Forelimb muscle (tissue), 1 donor: ENCODE results near the gene CEP162. TPM values are rescaled to one million over a fixed set of nuclear protein-coding genes. Genes with fewer than 3 reads are reported as not detected.
"Not testable (repeated sequence)": the region's sequence is repeated elsewhere in the genome, so short reads cannot be mapped to it uniquely, and the experiment has no call there.

Experiments
- DNase-seq: peaks from one replicate; pipeline ENCODE4 v3.0.0-alpha.2; 2013; ENCODE audit warnings: low read depth
- polyA plus RNA-seq: library from polyadenylated mRNA; unstranded; fragments of 120-200 nt; gene quantifications from one replicate; pipeline ENCODE4 v1.2.1, GENCODE V29; 2013; ENCODE audit not compliant: insufficient read length

Gene CEP162
- polyA plus RNA-seq, 1 donor: 5.7 TPM

DNA sequence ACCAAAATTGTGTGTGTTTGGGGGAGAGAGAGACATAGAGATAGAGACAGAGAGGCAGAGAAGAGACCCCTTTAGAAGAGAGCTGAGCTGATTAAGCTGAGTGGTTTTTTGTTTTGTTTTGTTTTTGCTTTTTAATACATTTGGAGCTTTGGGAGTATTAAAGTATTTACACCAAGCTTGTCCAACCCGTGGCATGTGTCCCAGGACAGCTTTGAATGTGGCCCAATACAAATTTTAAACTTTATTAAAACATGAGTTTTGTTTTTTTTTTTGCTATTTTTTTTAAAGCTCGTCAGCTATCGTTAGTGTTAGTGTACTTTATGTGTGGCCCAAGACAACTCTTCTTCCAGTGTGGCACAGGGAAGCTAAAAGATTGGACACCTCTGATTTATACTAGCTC lies 137.9 kb downstream of the CEP162 start:
- DNase-seq: no peak

DNA sequence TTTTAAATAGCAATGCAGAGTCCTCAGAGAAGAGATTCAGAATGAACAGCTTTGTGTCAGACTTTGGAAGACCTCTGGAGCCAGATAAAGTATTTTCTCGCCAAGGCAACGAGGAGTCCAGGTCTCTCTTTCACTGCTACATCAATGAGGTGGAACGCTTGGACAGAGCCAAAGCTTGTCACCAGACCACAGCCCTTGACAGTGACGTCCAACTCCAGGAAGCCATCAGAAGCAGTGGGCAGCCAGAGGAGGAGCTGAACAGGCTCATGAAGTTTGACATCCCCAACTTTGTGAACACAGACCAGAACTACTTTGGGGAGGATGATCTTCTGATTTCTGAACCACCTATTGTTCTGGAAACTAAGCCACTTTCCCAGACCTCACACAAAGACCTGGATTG lies 138.4 kb downstream of the CEP162 start:
- DNase-seq: no peak

DNA sequence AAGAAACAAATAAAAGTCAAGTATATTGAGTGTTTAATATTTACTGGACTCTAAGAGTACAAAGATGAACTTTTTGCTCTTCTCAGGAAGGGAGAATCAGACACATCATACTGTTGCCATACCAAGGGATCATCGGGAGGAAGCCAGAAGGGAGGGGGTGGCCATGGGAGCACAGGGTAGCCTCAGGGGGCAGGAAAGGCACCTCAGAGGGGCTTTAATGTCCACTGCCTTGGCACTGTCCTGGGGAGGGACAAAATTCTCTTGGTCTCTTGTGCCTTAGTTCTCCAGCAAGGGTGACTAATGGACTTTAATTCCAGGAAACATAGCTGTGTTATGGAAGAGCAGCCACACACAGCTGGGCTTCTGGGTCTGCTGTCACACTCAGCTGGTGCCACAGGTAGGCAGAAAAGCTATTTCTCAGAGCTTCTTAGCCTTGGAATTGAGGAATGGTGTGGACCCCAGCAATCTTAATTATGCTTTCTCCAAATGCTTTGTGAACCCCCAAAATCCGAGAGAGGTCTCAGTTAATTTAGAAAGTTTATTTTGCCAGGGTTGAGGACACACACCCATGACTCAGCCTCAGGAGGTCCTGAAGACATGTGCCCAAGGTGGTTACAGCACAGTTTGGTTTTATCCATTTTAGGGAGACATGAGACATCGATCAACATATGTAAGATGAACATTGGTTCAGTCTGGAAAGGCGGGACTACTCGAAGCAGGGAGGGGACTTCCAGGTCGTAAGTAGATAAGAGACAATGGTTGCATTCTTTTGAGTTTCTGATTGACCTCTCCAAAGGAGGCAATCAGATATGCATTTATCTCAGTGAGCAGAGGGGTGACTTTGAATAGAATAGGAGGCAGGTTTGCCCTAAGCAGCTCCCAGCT lies 140.7 kb downstream of the CEP162 start:
- DNase-seq: no peak

DNA sequence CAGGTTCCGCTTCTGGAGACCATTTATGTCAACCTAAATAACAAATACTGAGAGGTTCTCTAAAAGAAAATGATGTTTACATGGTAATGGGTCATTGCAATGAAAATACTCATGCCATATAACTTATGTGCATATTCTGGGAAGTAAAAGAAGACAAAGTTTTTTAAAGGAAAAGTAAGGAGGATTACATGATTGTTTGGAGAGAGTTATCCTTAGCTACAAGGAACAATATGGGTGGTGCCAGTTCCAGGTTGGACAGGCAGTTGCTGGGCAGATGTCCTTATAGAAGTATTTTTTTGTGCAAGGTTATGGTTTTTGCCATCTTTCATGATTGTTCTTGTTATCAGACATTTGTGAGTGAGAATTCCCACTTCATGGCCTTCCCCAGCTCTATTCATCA lies 141.4 kb downstream of the CEP162 start:
- DNase-seq: no peak

DNA sequence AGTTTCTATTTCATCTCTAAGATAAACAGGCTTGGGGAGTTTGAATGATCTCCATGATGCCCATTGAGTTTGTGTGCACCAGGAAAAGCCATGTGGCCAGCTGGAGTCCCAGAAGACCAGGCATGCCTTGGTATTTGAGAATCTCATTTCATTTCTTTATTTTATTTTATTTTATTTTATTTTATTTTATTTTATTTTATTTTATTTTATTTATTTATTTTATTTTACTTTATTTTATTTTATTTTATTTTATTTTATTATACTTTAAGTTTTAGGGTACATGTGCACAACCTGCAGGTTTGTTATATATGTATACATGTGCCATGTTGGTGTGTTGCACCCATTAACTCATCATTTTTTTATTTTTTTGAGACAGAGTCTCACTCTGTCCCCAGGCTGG lies 142.7 kb downstream of the CEP162 start:
- not testable (repeated sequence) for DNase-seq

DNA sequence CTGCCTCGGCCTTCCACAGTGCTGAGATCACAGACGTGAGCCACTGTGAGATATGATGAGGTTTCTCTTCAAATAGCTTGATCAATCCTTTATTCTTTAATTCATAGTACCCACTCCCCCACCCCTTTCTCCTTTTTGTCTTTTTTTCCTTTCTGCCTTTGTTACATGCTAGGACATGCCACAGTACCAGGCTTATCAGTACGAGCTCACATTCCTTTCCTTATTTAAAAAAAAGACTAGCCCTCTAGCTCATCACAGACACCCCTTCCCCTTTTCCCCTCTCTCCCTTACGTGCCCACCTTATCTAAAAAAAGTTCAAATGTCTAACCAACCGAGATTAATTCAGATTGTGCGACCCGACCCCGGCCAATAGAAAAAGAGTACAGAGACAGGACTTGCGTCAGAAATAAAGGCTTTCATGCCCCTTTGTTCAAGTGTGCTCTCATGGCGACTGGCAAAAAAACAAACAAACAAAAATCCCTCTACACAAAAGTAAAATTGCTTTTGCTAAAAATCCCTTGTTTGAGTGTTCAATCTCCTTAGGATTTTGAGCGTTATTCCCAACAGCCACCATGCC lies 144.7 kb downstream of the CEP162 start:
- no peak for DNase-seq

DNA sequence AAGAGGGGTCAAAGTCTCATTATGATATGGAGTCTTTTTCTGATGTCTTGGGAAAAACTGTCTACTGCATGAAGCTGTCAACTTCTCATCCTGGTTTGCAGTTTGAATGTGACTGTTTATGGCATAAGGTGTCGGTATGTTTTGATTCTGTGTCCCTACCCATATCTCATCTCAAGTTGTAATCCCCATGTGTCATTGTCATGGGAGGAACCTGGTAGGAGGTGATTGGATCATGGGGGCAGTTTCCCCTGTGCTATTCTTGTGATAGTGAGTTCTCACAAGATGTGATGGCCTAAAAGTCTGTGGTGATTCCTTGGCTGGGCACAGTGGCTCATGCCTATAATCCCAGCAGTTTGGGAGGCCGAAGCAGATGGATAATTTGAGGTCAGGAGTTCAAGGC lies 146.2 kb downstream of the CEP162 start:
- no peak for DNase-seq

DNA sequence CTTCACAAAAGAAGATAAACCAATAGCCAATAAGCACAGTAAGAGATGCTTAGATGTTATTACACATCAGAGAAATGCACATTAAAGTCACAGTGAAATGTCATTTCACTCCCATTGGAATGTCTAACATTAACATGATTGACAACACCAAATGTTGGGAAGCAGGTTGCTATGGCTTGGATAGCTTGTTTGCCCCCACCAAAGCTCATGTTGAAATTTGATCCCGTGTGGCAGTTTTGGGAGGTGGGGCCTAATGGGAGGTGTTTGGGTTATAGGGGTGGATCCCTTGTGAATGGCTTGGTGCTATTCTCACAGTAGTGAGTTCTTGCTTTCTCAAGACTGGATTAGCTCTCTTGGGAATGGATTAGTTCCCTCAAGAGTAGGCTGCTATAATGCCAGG lies 149.1 kb downstream of the CEP162 start:
- DNase-seq: no peak

DNA sequence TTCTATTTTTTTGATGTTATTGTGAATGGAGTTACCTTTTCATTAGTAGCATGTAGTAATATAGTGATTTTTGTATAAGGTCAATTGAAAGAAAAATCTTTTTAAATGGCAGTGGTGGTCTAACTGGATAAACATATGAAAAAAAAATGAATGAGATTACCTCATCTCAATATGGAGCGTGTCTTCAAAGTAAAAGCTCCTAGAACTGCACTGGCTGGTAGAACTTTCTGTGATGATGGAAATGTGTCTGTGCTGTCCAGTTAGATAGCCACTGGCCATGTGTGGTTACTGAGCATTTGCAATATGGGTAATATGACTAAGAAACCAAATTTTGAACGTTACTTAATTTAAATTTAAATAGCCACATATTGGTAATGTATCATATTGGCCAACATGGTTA lies 149.8 kb downstream of the CEP162 start:
- no peak for DNase-seq

DNA sequence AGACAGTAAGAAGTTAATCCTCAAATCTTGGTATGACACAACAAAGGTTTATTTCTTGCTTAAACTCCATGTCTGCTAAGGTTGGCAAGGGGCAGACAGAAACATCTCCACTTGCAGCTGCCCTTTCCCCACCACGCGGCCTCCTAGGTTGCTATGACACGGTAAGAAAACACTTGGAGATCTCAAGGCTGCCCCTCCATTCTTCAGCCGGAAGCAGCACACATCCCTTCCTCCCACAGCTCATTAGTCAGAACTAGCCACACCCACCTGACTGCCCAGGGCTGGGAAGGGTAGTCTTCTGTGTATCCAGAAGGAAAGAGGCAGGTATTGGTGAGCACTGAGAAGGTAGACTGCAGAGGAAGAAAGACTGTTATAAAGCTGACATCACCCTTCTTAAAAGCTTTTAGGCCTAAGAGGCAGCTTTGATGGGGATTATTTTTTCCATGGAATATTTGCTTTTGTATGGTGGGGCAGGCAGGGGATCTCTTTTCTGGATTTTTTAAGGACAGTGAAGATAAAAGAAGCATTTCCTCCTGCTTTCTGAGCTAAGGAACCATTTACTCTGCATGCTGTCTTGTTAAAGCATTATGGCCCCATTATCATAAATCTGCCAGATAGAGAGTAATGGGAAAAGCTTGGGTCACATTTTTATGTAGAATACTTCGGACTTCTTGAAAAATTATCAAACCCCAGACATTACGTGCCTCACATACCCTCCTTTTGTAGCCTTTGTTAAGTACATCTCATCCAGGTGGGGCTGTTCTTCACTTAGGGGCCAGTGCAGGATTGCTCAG lies 152.3 kb downstream of the CEP162 start:
- DNase-seq: no peak

Other genes starting within 250 kb of the CEP162 start
- 26.8 TPM for gene MRAP2, start 193.9 kb downstream of the CEP162 start, polyA plus RNA-seq